GM12874 (cell line): ENCODE data around the gene ENAH.

Source experiments
- TF ChIP-seq, protein P1 (sequence below): IDR thresholded peaks from 2 replicates; pipeline ENCODE4 v1.5.1; 2011; ENCODE audit warnings: low read depth, mild to moderate bottlenecking, control low read depth, low read length, moderate library complexity; ENCODE audit not compliant: insufficient read depth

Gene ENAH

DNA sequence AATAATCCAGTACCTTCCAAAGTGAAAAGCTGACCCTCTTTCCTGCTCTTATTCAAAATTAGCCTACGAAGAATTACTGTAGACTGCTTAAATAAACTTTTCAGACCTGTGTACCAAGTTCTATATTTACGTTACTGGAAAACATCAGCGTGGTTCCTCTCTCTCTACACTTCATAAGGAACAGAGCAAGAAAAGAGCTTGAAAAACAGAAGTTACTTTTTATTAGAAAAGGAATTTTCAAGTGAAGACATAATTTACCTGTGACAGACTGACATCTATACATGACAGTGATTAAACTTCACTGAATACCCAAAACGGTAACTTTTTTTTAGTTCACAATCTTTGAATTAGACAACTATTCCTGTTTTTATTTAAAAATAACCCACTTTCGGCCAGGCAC is 2.7 kb downstream of the ENAH start:
- TF ChIP-seq, protein P1, sequence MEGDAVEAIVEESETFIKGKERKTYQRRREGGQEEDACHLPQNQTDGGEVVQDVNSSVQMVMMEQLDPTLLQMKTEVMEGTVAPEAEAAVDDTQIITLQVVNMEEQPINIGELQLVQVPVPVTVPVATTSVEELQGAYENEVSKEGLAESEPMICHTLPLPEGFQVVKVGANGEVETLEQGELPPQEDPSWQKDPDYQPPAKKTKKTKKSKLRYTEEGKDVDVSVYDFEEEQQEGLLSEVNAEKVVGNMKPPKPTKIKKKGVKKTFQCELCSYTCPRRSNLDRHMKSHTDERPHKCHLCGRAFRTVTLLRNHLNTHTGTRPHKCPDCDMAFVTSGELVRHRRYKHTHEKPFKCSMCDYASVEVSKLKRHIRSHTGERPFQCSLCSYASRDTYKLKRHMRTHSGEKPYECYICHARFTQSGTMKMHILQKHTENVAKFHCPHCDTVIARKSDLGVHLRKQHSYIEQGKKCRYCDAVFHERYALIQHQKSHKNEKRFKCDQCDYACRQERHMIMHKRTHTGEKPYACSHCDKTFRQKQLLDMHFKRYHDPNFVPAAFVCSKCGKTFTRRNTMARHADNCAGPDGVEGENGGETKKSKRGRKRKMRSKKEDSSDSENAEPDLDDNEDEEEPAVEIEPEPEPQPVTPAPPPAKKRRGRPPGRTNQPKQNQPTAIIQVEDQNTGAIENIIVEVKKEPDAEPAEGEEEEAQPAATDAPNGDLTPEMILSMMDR: no peak

DNA sequence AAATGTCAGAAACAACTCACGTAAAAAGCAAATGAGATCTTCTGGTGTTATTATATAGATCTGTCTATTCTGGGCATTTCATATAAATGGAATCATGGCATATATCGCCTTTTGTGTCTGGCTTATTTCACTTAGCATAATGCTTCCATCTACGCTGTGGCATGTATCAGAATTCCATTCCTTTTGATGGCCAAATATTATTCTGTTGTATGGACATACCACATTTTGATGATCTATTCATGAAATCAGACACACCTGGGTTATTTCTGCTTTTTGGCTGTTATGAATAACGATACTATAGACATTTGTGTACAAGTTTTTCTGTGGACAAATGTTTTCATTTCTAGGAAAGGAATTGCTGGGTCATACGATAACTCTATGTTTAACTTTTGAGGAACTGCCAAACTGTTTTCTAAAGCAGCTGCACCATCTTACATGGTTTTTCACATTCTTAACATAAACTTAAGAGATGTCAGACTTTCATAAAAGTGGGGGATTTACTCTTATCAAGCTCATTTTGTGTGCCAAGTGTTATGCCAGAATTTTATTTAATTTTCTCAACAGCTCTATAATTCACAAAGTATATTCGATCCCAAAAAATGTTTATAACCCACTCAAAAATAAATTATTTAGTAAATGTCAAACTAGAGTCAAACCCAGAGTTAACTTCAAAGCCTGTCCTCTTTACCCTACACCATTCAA is 7.6 kb downstream of the ENAH start:
- TF ChIP-seq, protein P1: no peak

DNA sequence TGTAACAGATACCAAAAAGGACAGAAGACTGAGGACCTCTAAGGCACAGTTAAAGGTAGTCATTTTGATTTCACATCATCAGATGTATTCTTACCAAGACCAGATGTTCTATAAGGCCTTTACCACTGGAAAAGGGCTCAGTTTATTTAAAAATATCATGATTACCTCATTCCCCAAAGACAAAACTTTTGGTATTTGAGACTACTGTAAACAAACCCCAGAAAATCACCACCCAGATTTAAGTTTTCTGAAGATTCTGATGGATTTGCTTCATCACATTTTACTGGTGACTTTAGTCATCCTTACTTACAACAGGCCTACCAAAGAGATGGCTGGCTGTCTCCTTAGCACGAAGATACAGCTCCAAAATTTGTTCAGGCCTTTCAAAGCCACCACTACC is 8.3 kb downstream of the ENAH start:
- TF ChIP-seq, protein P1: no peak

DNA sequence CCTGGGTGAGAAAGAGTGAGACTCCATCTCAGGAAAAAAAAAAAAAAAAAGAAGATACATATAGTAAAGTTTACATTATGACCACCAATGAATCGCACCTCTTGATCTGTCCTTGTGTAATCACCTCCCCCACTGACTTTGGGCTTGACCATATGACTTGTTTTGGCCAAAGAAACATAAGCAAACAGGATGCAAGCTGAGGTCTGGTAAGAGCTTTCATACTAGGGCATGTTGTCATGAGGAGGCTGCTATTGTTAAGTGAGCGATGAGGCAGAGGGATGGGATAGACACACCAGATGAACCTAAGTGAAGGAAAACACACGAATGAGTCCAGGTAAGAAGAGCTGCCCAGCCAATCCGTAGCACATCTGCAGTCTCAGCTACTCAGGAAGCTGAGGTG is 10.7 kb downstream of the ENAH start:
- TF ChIP-seq, protein P1: no peak

DNA sequence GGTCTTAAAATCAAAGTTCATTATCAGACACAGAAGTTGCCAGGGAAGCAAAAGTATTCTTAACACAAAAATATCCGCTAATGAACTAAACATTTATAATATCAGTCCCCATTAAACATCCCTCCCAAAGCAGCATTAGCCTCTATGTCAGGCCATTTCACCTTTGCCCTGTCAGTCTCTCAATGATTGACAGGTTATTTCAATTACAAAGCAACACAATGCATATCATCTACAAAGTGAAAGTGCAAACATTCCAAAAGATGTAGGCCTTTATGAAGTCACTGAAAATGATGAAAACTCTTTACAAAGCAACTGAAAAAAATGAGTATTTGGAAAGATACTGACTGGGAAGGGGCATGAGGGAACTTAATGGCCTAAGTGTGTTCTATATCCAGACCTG is 14.1 kb downstream of the ENAH start:
- TF ChIP-seq, protein P1: no peak

DNA sequence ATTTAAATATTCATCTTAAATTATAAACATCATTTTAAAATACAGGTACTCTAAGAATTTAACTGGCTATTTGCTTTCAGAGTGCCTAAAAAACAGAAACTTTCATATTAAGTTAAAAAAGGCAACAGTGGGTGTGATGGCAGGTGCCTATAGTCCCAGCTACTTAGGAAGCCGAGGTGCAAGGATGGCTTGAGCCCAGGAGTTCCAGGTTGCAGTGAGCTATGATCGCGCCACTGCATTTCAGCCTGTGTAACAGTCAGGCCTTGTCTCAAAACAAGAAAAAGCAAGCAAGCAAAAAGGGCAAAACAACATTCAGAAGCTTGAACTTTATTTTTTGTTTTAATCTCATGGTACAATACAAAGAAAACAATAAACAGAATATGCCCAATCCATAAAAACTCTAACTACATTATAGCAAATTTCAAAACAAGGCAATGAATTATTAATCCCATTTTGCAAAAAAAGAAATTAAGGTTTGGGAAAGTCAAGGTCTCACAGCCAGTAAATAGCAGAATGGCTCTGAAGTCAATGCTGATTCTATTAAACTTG is 15.2 kb downstream of the ENAH start:
- TF ChIP-seq, protein P1: no peak

DNA sequence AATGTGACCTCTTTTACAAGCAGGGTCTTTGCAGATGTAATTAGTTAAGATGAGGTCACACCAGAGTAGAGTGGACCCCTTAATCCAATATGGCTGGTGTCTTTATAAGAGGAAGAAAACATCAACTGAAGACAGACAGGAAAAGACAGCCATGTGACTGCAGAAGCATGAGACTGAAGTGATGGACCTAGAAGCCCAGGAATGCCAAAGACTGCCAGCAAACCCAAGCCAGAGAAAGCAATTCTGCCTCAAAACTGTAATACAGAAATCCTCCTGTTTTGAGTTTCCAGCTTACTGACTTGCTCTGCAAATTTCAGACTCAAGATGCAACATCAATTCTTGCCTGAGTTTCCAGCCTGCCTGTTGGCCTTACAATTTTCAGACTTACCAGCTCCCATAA is 17.3 kb downstream of the ENAH start:
- TF ChIP-seq, protein P1: no peak
